GM21360 (cell line): Measurements from ENCODE around the gene TRIM36.

Source experiments
- ATAC-seq: cut with Tn5 transposase; IDR thresholded peaks from one replicate; pipeline ENCODE4 v1.9.1; 2021; ENCODE audit warnings: mild to moderate bottlenecking, moderate library complexity; ENCODE audit not compliant: unreplicated experiment

The TRIM36 gene

GRCh38 chr5:115169487-115170133, at the start of gene TRIM36:
Gene TRIM36 (minus strand): TSS chr5:115169908. CDS start chr5:115169634, 274 bp downstream.
- peak; percentile 98 for ATAC-seq

- ATAC-seq: no peak
Observed at GRCh38 chr5:115214541-115214940, 44.8 kb upstream of the TRIM36 start.

- ATAC-seq: peak; percentile 100
Observed at GRCh38 chr5:115209279-115209678, 39.6 kb upstream of the TRIM36 start.

GRCh38 chr5:115202952-115203351, 33.2 kb upstream of the TRIM36 start:
- ATAC-seq: no peak

- no peak for ATAC-seq
Observed at GRCh38 chr5:115196161-115196560, 26.5 kb upstream of the TRIM36 start.

- no peak for ATAC-seq
Observed at GRCh38 chr5:115194676-115195075, 25.0 kb upstream of the TRIM36 start.

GRCh38 chr5:115193295-115193694, 23.6 kb upstream of the TRIM36 start:
- no peak for ATAC-seq

GRCh38 chr5:115192098-115192497, 22.4 kb upstream of the TRIM36 start:
- no peak for ATAC-seq

- ATAC-seq: no peak
Observed at GRCh38 chr5:115191474-115192031, 21.8 kb upstream of the TRIM36 start.

GRCh38 chr5:115190388-115190787, 20.7 kb upstream of the TRIM36 start:
- no peak for ATAC-seq

- no peak for ATAC-seq
Observed at GRCh38 chr5:115189866-115190265, 20.2 kb upstream of the TRIM36 start.

GRCh38 chr5:115186794-115187193, 17.1 kb upstream of the TRIM36 start:
- no peak for ATAC-seq

- ATAC-seq: no peak
Observed at GRCh38 chr5:115184770-115185169, 15.1 kb upstream of the TRIM36 start.

GRCh38 chr5:115181757-115182156, 12.0 kb upstream of the TRIM36 start:
- ATAC-seq: no peak

- peak; percentile 53 for ATAC-seq
Observed at GRCh38 chr5:115180165-115180709, 10.5 kb upstream of the TRIM36 start.

GRCh38 chr5:115179394-115180164, 9.9 kb upstream of the TRIM36 start:
- peak; percentile 27 for ATAC-seq

- no peak for ATAC-seq
Observed at GRCh38 chr5:115179030-115179393, 9.3 kb upstream of the TRIM36 start.

- no peak for ATAC-seq
Observed at GRCh38 chr5:115170929-115171510, 1.3 kb upstream of the TRIM36 start.

- peak; percentile 42 for ATAC-seq
Observed at GRCh38 chr5:115170134-115170928, 623 bp upstream of the TRIM36 start.

GRCh38 chr5:115168829-115169486, 750 bp downstream of the TRIM36 start:
- ATAC-seq: peak; percentile 9
